ENCODE data around the gene PLAU. TPM values are rescaled to one million over a fixed set of nuclear protein-coding genes. Genes with fewer than 3 reads are reported as not detected.
A peak's percentile ranks its signal among the peaks of the same experiment; 100 is the strongest.

PLAU gene
- total and polyA plus RNA-seq, 2 of the 13 experiments (the other 11 are each of a cell fraction or from before 2014, with no cell fraction given), result 0.45 to 11.2 TPM

DNA sequence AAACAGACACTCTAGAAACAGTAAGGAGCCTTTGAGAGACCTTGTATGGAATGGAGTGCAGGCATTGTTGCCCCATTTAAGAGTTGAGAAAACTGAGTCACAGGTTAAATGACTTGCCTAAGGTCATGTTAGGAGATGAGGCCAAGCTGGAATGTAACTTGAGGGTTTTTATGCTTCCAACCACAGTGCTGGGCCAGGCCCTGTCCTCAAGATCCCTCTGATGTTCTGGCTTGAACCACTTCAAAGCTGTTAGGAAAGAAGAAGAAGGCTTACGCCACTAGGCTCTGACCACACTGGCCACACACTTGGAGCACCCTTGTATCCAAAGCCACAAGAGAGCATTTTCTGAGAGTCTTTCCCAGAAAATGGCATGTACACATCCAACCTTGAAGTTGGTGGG, 42.7 kb downstream of the PLAU start (continued):
- TF ChIP-seq, protein P1, sequence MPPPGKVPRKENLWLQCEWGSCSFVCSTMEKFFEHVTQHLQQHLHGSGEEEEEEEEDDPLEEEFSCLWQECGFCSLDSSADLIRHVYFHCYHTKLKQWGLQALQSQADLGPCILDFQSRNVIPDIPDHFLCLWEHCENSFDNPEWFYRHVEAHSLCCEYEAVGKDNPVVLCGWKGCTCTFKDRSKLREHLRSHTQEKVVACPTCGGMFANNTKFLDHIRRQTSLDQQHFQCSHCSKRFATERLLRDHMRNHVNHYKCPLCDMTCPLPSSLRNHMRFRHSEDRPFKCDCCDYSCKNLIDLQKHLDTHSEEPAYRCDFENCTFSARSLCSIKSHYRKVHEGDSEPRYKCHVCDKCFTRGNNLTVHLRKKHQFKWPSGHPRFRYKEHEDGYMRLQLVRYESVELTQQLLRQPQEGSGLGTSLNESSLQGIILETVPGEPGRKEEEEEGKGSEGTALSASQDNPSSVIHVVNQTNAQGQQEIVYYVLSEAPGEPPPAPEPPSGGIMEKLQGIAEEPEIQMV (CRISPR knock-in tag; IDR thresholded peaks at IDR 0.05; ENCODE audit: low read depth), result no peak
- TF ChIP-seq ZNF160 (CRISPR knock-in tag; IDR thresholded peaks at IDR 0.05) (no peak), ZNF20 (CRISPR knock-in tag; IDR thresholded peaks at IDR 0.05) (no peak)

DNA sequence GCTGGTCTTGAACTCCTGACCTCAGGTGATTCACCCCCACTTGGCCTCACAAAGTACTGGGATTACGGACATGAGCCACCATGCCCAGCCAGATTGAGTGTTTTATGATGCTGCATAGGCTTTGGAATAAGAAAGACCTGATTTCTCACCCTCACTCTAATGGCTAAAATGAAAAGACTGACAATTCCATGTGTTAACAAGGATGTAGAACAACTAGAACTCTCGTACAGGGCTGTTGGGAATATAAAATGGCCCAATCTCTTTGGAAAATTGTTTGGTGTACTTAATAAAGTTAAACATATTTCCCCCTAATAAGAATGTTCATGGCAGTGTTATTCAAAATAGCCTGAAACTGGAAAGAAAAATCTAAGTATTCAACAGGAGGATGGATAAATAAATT, 43.8 kb downstream of the PLAU start:
- FAIRE-seq (no peak), DNase-seq (ENCODE audit: low spot score) (no peak), ATAC-seq (no peak)
- H3K4me3 ChIP-seq (replicated peaks in 1 of 3; ENCODE audit: insufficient read depth in 1 of 3, low read depth in 2 of 3, low read length in 3 of 3), result no peak overlapping the region
- CTCF ChIA-PET (ENCODE audit: low intra/inter-chr PET ratio, low total read pairs), result no interaction called here
- H3K27me3 ChIP-seq (ENCODE audit: control insufficient read depth in 1 of 2, insufficient read depth in 2 of 2, low read length in 2 of 2), result no peaks in the 10 kb centered on the region
- no TSS peak for BruUV-seq (replicated peaks)
- no peak overlapping the region for H2AFZ ChIP-seq (ENCODE audit: low read length)
- no peaks in the 10 kb centered on the region for H3K79me2 ChIP-seq (ENCODE audit: insufficient read depth, low read length)
- POLR2A ChIA-PET, result no interaction called here
- H4K20me1 ChIP-seq (ENCODE audit: insufficient read depth, low read length), result no peaks in the 10 kb centered on the region
- H3K4me1 ChIP-seq (ENCODE audit: insufficient read depth, low read length), result peaks cover 20% of the 10 kb centered on the region
- H3K4me2 ChIP-seq (ENCODE audit: low read depth, low read length), result no peak overlapping the region
- H3K9me3 ChIP-seq (ENCODE audit: low read length), result no peaks in the 10 kb centered on the region
- intact Hi-C loops (cut with micrococcal nuclease; ENCODE audit: unreplicated experiment) (no loop called here), in situ Hi-C loops (cut with HindIII; ENCODE audit: extremely low pct_ligation_motif_present, low pct_unique_long_range_greater_than_20kb) (no loop called here)
- TF ChIP-seq, protein P2, sequence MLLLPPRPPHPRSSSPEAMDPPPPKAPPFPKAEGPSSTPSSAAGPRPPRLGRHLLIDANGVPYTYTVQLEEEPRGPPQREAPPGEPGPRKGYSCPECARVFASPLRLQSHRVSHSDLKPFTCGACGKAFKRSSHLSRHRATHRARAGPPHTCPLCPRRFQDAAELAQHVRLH (CRISPR knock-in tag; IDR thresholded peaks at IDR 0.05; ENCODE audit: borderline replicate concordance, low read depth), result no peak
- TF ChIP-seq ZNF7 (CRISPR knock-in tag; IDR thresholded peaks at IDR 0.05), result peak; percentile 50
- WGBS (ENCODE audit: low lambda C conversion rate), result 22% methylated on average over 2 of the region's 2 CpGs
- no peak overlapping the region for H3K9ac ChIP-seq (ENCODE audit: insufficient read depth, low read depth, low read length)
- H3K36me3 ChIP-seq (replicated peaks in 1 of 2; ENCODE audit: control insufficient read depth in 1 of 2, insufficient read depth in 2 of 2, low read length in 2 of 2), result no peaks in the 10 kb centered on the region
- H3K27ac ChIP-seq (ENCODE audit: extremely low read length, insufficient read depth, low read length), result no peak overlapping the region

GRCh38 chr10:73955719-73956118, 44.8 kb downstream of the PLAU start:
- Histone ChIP-seq H3K36me3 (replicated peaks in 1 of 2; ENCODE audit: control insufficient read depth in 1 of 2, insufficient read depth in 2 of 2, low read length in 2 of 2) (no peaks in the 10 kb centered on the region), H3K9me3 (ENCODE audit: low read length) (no peaks in the 10 kb centered on the region), H4K20me1 (ENCODE audit: insufficient read depth, low read length) (no peaks in the 10 kb centered on the region), H3K27ac (ENCODE audit: extremely low read length, insufficient read depth, low read length) (no peak overlapping the region), H2AFZ (ENCODE audit: low read length) (no peak overlapping the region), H3K4me3 (replicated peaks in 1 of 3; ENCODE audit: insufficient read depth in 1 of 3, low read depth in 2 of 3, low read length in 3 of 3) (no peak overlapping the region), H3K79me2 (ENCODE audit: insufficient read depth, low read length) (no peaks in the 10 kb centered on the region), H3K4me2 (ENCODE audit: low read depth, low read length) (no peak overlapping the region), H3K4me1 (ENCODE audit: insufficient read depth, low read length) (peaks cover 27% of the 10 kb centered on the region), H3K9ac (ENCODE audit: insufficient read depth, low read depth, low read length) (no peak overlapping the region), H3K27me3 (ENCODE audit: control insufficient read depth in 1 of 2, insufficient read depth in 2 of 2, low read length in 2 of 2) (no peaks in the 10 kb centered on the region)
- no TSS peak for BruUV-seq (replicated peaks)
- ATAC-seq (no peak), DNase-seq (ENCODE audit: low spot score) (no peak), FAIRE-seq (no peak)
- in situ Hi-C loops (cut with HindIII; ENCODE audit: extremely low pct_ligation_motif_present, low pct_unique_long_range_greater_than_20kb) (no loop called here), intact Hi-C loops (cut with micrococcal nuclease; ENCODE audit: unreplicated experiment) (no loop called here)
- ChIA-PET POLR2A (no interaction called here), CTCF (ENCODE audit: low intra/inter-chr PET ratio, low total read pairs) (interaction anchor here (2.8 kb wide), 1 partner anchor 70 kb away, joined by 19 read pairs; no protein-coding TSS in a partner anchor)
- WGBS (ENCODE audit: low lambda C conversion rate), result 49% methylated on average over 2 of the region's 2 CpGs
- TF ChIP-seq RFXANK (CRISPR knock-in tag; IDR thresholded peaks at IDR 0.05) (no peak), ARNT (IDR thresholded peaks at IDR 0.05) (no peak), IRX3 (CRISPR knock-in tag; IDR thresholded peaks at IDR 0.05; ENCODE audit: borderline replicate concordance, low read depth) (no peak), FOXP1 (IDR thresholded peaks at IDR 0.05) (no peak), FOXP1 (CRISPR knock-in tag; IDR thresholded peaks at IDR 0.05) (no peak), NFIB (CRISPR knock-in tag; IDR thresholded peaks at IDR 0.05; ENCODE audit: borderline replicate concordance) (no peak), ZNF567 (CRISPR knock-in tag; IDR thresholded peaks at IDR 0.05; ENCODE audit: borderline replicate concordance) (no peak), RARA (CRISPR knock-in tag; IDR thresholded peaks at IDR 0.05) (no peak), ZNF556 (CRISPR knock-in tag; IDR thresholded peaks at IDR 0.05; ENCODE audit: borderline replicate concordance) (no peak), CENPBD1 (CRISPR knock-in tag; IDR thresholded peaks at IDR 0.05; ENCODE audit: borderline replicate concordance, low read depth) (no peak), SOX13 (IDR thresholded peaks at IDR 0.05) (no peak), SOX13 (CRISPR knock-in tag; conservative IDR thresholded peaks at IDR 0.05 in 1 of 2, IDR thresholded peaks at IDR 0.05 in 1 of 2) (no peak), MEF2D (CRISPR knock-in tag; IDR thresholded peaks at IDR 0.05) (no peak)
